Measurements from ENCODE around the gene R3HDM4.
A peak's percentile ranks its signal among the peaks of the same experiment; 100 is the strongest.

R3HDM4 gene

GRCh38 chr19:926323-926588, 13.2 kb upstream of the R3HDM4 start:
- peak overlapping the region; percentile 87 for H3K4me3 ChIP-seq (ENCODE audit: low read depth, low read length)
- DNase-seq (ENCODE audit: low read depth) = no peak
- TF ChIP-seq CTCF (IDR thresholded peaks at IDR 0.05; ENCODE audit: insufficient read depth, low read depth, low read length, missing control alignments) = no peak

GRCh38 chr19:925526-926322, 12.7 kb upstream of the R3HDM4 start, which contains the start of gene ARID3A:
Gene ARID3A (plus strand): TSS chr19:926035. CDS start chr19:929529, 3,494 bp downstream.
- no peak for TF ChIP-seq CTCF (IDR thresholded peaks at IDR 0.05; ENCODE audit: insufficient read depth, low read depth, low read length, missing control alignments)
- peak; percentile 95 for DNase-seq (ENCODE audit: low read depth)
- peak within 1 kb of the TSS; percentile 87 for H3K4me3 ChIP-seq (ENCODE audit: low read depth, low read length)

GRCh38 chr19:925087-925525, 12.1 kb upstream of the R3HDM4 start:
- peak; percentile 87 for DNase-seq (ENCODE audit: low read depth)
- H3K4me3 ChIP-seq (ENCODE audit: low read depth, low read length) = peak overlapping the region; percentile 87
- TF ChIP-seq CTCF (IDR thresholded peaks at IDR 0.05; ENCODE audit: insufficient read depth, low read depth, low read length, missing control alignments) = no peak

GRCh38 chr19:924553-925086, 11.6 kb upstream of the R3HDM4 start:
- TF ChIP-seq CTCF (IDR thresholded peaks at IDR 0.05; ENCODE audit: insufficient read depth, low read depth, low read length, missing control alignments) = no peak
- DNase-seq (ENCODE audit: low read depth) = peak; percentile 88
- H3K4me3 ChIP-seq (ENCODE audit: low read depth, low read length) = peak overlapping the region; percentile 87

GRCh38 chr19:920051-920864, 7.2 kb upstream of the R3HDM4 start:
- peak; percentile 74 for DNase-seq (ENCODE audit: low read depth)
- TF ChIP-seq CTCF (IDR thresholded peaks at IDR 0.05; ENCODE audit: insufficient read depth, low read depth, low read length, missing control alignments) = no peak
- H3K4me3 ChIP-seq (ENCODE audit: low read depth, low read length) = peak overlapping the region; percentile 53

- H3K4me3 ChIP-seq (ENCODE audit: low read depth, low read length) = peak overlapping the region; percentile 53
- DNase-seq (ENCODE audit: low read depth) = peak; percentile 46
- TF ChIP-seq CTCF (IDR thresholded peaks at IDR 0.05; ENCODE audit: insufficient read depth, low read depth, low read length, missing control alignments) = no peak
Measured at GRCh38 chr19:919199-920050, 6.4 kb upstream of the R3HDM4 start.
